Measurements from ENCODE around the gene SLC12A6.
"Not testable (repeated sequence)": the region's sequence is repeated elsewhere in the genome, so short reads cannot be mapped to it uniquely, and the experiment has no call there.

Gene SLC12A6

GRCh38 chr15:34337557-34338306 is at the start of gene SLC12A6:
SLC12A6 (minus strand) TSS chr15:34337781; CDS start chr15:34336680, 1,101 bp downstream.
- POLR2A ChIA-PET = interaction anchor here (0.6 to 2.2 kb wide), 6 partner anchors 9 to 31 kb away, joined by 3 to 9 read pairs (median 4); no protein-coding TSS in a partner anchor
- CTCF ChIA-PET = interaction anchor here (1.0 to 2.9 kb wide), 8 partner anchors 9 to 96 kb away, joined by 3 to 19 read pairs (median 4); partner anchors contain the start of gene LPCAT4
- peak; percentile 93 for DNase-seq (ENCODE audit: extremely low spot score)
- no peak for TF ChIP-seq CTCF (IDR thresholded peaks at IDR 0.05; ENCODE audit: control extremely low read depth, extremely low read depth, low read depth, missing control alignments)

GRCh38 chr15:34381829-34382521 is 44.4 kb upstream of the SLC12A6 start:
- CTCF ChIA-PET; DNase-seq (ENCODE audit: extremely low spot score); POLR2A ChIA-PET: not testable (repeated sequence)

GRCh38 chr15:34380491-34380890 is 42.9 kb upstream of the SLC12A6 start:
- POLR2A ChIA-PET; DNase-seq (ENCODE audit: extremely low spot score); CTCF ChIA-PET: not testable (repeated sequence)

- POLR2A ChIA-PET = no interaction called here
Measured at GRCh38 chr15:34376856-34377255, 39.3 kb upstream of the SLC12A6 start.

GRCh38 chr15:34375541-34375940 is 38.0 kb upstream of the SLC12A6 start:
- CTCF ChIA-PET = interaction anchor here (0.9 to 1.7 kb wide), 3 partner anchors 8 to 33 kb away, joined by 3 to 10 read pairs (median 3); partner anchors contain the start of genes LPCAT4, NOP10 and NUTM1
- DNase-seq (ENCODE audit: extremely low spot score); POLR2A ChIA-PET: not testable (repeated sequence)

More at GRCh38 chr15:34376856-34377255, 39.3 kb upstream of the SLC12A6 start:
- TF ChIP-seq CTCF (IDR thresholded peaks at IDR 0.05; ENCODE audit: control extremely low read depth, extremely low read depth, low read depth, missing control alignments) = no peak
- no peak for DNase-seq (ENCODE audit: extremely low spot score)
- CTCF ChIA-PET = interaction anchor here (1.7 kb wide), 1 partner anchor 9 kb away, joined by 10 read pairs; the partner anchor contains the start of gene LPCAT4

- ChIA-PET POLR2A (no interaction called here), CTCF (interaction anchor here (1.5 kb wide), 1 partner anchor 32 kb away, joined by 3 read pairs; the partner anchor contains the start of genes NOP10 and NUTM1)
- TF ChIP-seq CTCF (IDR thresholded peaks at IDR 0.05; ENCODE audit: control extremely low read depth, extremely low read depth, low read depth, missing control alignments) = no peak
- DNase-seq (ENCODE audit: extremely low spot score) = no peak
Measured at GRCh38 chr15:34374816-34375215, 37.2 kb upstream of the SLC12A6 start.

- ChIA-PET CTCF (no interaction called here), POLR2A (no interaction called here)
Measured at GRCh38 chr15:34373951-34374350, 36.4 kb upstream of the SLC12A6 start.

More at GRCh38 chr15:34373951-34374350, 36.4 kb upstream of the SLC12A6 start:
- no peak for TF ChIP-seq CTCF (IDR thresholded peaks at IDR 0.05; ENCODE audit: control extremely low read depth, extremely low read depth, low read depth, missing control alignments)
- DNase-seq (ENCODE audit: extremely low spot score) = no peak
